HCT116 (cell line): ENCODE measurements around the gene ART1. TPM values are rescaled to one million over a fixed set of nuclear protein-coding genes. Genes with fewer than 3 reads are reported as not detected.

ENCODE experiments used
- ATAC-seq: fragments of 200-7000 bp; cut with Tn5 transposase; 2 replicates; pipeline ENCODE4 v1.9.1; 2020; ENCODE audit warnings: mild to moderate bottlenecking, moderate library complexity
- BruUV-seq: library from RNA; stranded (reverse); fragments of 400-500 nt; replicated peaks from 2 replicates; lab custom pipeline; 2021; lab: Mats Ljungman, UMichigan
- CTCF ChIA-PET: fragments of 300-600 bp; sonication (Branson Sonifier 250); formaldehyde crosslinking; loops from one replicate; lab custom pipeline; 2021; ENCODE audit warnings: antibody characterized with exemption; lab: Charles Lee
- POLR2A ChIA-PET: fragments of 300-600, 350-600 bp; sonication (Branson Sonifier 250); formaldehyde crosslinking; loops from one replicate; lab custom pipeline; 2021; ENCODE audit warnings: antibody characterized with exemption; lab: Charles Lee
- RAD21 ChIA-PET, 2 experiments: fragments of 300-600 bp; sonication (Branson Sonifier 250); formaldehyde crosslinking; loops; one replicate each; lab custom pipeline; 2023; ENCODE audit warnings: low total read pairs in 2 of 2; ENCODE audit not compliant: uncharacterized antibody in 2 of 2, unreplicated experiment in 2 of 2, low non-redundant PET in 1 of 2; lab: Charles Lee
- DNase-seq: peaks from one replicate; pipeline ENCODE4 v3.0.0-alpha.2; 2010; ENCODE audit warnings: low read depth, low spot score
- H2AFZ ChIP-seq: fragments of 200-600 bp; shearing (Covaris generic), sonication (generic); 2 replicates; pipeline ENCODE4 v1.6.1; 2017; ENCODE audit warnings: low read depth, mixed run types, mixed read lengths, antibody characterized with exemption, low read length; ENCODE audit not compliant: poor library complexity, severe bottlenecking
- H3K27ac ChIP-seq: 2 replicates; pipeline ENCODE4 v1.5.1; 2012; ENCODE audit warnings: low read depth, low read length
- H3K27me3 ChIP-seq: fragments of 200-600 bp; sonication (generic); 2 replicates; pipeline ENCODE4 v1.6.1; 2016; ENCODE audit warnings: mixed run types, low read length, mixed read lengths; ENCODE audit not compliant: insufficient read depth
- H3K36me3 ChIP-seq, 2 experiments: fragments of 200-500 bp in 1 of 2; fragments of 200-600 bp in 1 of 2; sonication (Bioruptor generic) in 1 of 2; sonication (generic) in 1 of 2; 2 replicates each; pipeline versions ENCODE4 v1.5.1 to v1.6.1; 2014 to 2016; ENCODE audit warnings: low read length in 2 of 2, inconsistent platforms in 1 of 2, mixed read lengths in 1 of 2, mixed run types in 1 of 2; ENCODE audit not compliant: insufficient read depth in 2 of 2, control insufficient read depth in 1 of 2
- H3K4me1 ChIP-seq, 2 experiments: fragments of 200-600 bp in 1 of 2; sonication (generic) in 1 of 2; 2 replicates each; pipeline versions ENCODE4 v1.5.1 to v1.6.1; 2012 to 2017; ENCODE audit warnings: low read length in 2 of 2, inconsistent platforms in 1 of 2, mild to moderate bottlenecking in 1 of 2, mixed read lengths in 1 of 2, mixed run types in 1 of 2, moderate library complexity in 1 of 2; ENCODE audit not compliant: insufficient read depth in 2 of 2, control insufficient read depth in 1 of 2
- H3K4me2 ChIP-seq: fragments of 200-600 bp; sonication (generic); 2 replicates; pipeline ENCODE4 v1.6.1; 2017; ENCODE audit warnings: mixed run types, low read length, mixed read lengths
- H3K4me3 ChIP-seq, 2 experiments: fragments of 200-600 bp in 1 of 2; sonication (generic) in 1 of 2; replicated peaks in 1 of 2; 2 replicates each; pipeline ENCODE4 v1.5.1; 2011 to 2016; ENCODE audit warnings: low read length in 2 of 2, control low read depth in 1 of 2, low read depth in 1 of 2, mild to moderate bottlenecking in 1 of 2, mixed read lengths in 1 of 2, mixed run types in 1 of 2
- H3K79me2 ChIP-seq: fragments of 200-600 bp; sonication (generic); 2 replicates; pipeline ENCODE4 v1.6.1; 2017; ENCODE audit warnings: mild to moderate bottlenecking, mixed run types, low read length, moderate library complexity, mixed read lengths; ENCODE audit not compliant: insufficient read depth
- H3K9ac ChIP-seq: fragments of 200-600 bp; sonication (generic); 2 replicates; pipeline ENCODE4 v1.6.1; 2016; ENCODE audit warnings: low read length, mixed read lengths
- H3K9me2 ChIP-seq: fragments of 200-600 bp; sonication (generic), shearing (Covaris generic); 2 replicates; pipeline ENCODE4 v1.6.1; 2017; ENCODE audit warnings: mixed run types, mild to moderate bottlenecking, moderate library complexity; ENCODE audit not compliant: insufficient read depth
- H3K9me3 ChIP-seq, 2 experiments: fragments of 200-500 bp in 1 of 2; fragments of 200-600 bp in 1 of 2; sonication (Bioruptor generic) in 1 of 2; sonication (generic) in 1 of 2; 2 replicates each; pipeline ENCODE4 v1.6.1; 2014 to 2017; ENCODE audit warnings: low read length in 2 of 2, mixed read lengths in 2 of 2, inconsistent platforms in 1 of 2, low read depth in 1 of 2, mild to moderate bottlenecking in 1 of 2, mixed run types in 1 of 2, moderate library complexity in 1 of 2; ENCODE audit not compliant: control insufficient read depth in 1 of 2, insufficient read depth in 1 of 2
- H4K20me1 ChIP-seq: fragments of 200-600 bp; sonication (generic), shearing (Covaris generic); 2 replicates; pipeline ENCODE4 v1.6.1; 2017; ENCODE audit warnings: mixed run types, mild to moderate bottlenecking, moderate library complexity; ENCODE audit not compliant: insufficient read depth
- CBX3 ChIP-seq: IDR thresholded peaks from 2 replicates; pipeline ENCODE4 v1.6.1; 2012; ENCODE audit warnings: low read depth
- CEBPB ChIP-seq: IDR thresholded peaks from 2 replicates; pipeline ENCODE4 v1.6.1; 2012; ENCODE audit warnings: low read depth
- EGR1 ChIP-seq: IDR thresholded peaks from 2 replicates; pipeline ENCODE4 v1.6.1; 2012; ENCODE audit warnings: low read depth
- EZH2phosphoT487 ChIP-seq: fragments of 200-600 bp; IDR thresholded peaks from 2 replicates; pipeline ENCODE4 v1.6.1; 2018; ENCODE audit warnings: antibody characterized with exemption, borderline replicate concordance
- FOSL1 ChIP-seq: IDR thresholded peaks from 2 replicates; pipeline ENCODE4 v1.6.1; 2012; ENCODE audit warnings: low read depth
- JUND ChIP-seq: IDR thresholded peaks from 2 replicates; pipeline ENCODE4 v1.6.1; 2012
- SIN3A ChIP-seq: IDR thresholded peaks from 2 replicates; pipeline ENCODE4 v1.6.1; 2012; ENCODE audit warnings: low read depth
- SP1 ChIP-seq: IDR thresholded peaks from 2 replicates; pipeline ENCODE4 v1.6.1; 2012; ENCODE audit warnings: low read depth
- SRF ChIP-seq: IDR thresholded peaks from 2 replicates; pipeline ENCODE4 v1.6.1; 2012; ENCODE audit warnings: low read depth
- TCF7L2 ChIP-seq: IDR thresholded peaks from 2 replicates; pipeline ENCODE4 v1.7.0; 2011; ENCODE audit warnings: borderline replicate concordance, inconsistent platforms; ENCODE audit not compliant: insufficient read depth, insufficient read length; ENCODE audit errors: extremely low read depth
- intact Hi-C: fragments of 100-400 bp; cut with micrococcal nuclease; formaldehyde crosslinking; loops from 2 replicates; pipeline ENCODE4 v1.10.0; 2022
- total RNA-seq: library from RNA; stranded (reverse); gene quantifications from one replicate; pipeline ENCODE4 v1.2.1, GENCODE V29; 2021; ENCODE audit not compliant: unreplicated experiment
- TF ChIP-seq, protein P1 (sequence below): IDR thresholded peaks from 2 replicates; pipeline ENCODE4 v1.6.1; 2012

The ART1 gene
- total RNA-seq, 1 experiment from 2014 or later, result not detected

GRCh38 chr11:3684129-3684818 is 39.3 kb downstream of the ART1 start (continued):
- TF ChIP-seq TCF7L2 (no peak), SRF (no peak), CEBPB (no peak)
- TF ChIP-seq, protein P1, sequence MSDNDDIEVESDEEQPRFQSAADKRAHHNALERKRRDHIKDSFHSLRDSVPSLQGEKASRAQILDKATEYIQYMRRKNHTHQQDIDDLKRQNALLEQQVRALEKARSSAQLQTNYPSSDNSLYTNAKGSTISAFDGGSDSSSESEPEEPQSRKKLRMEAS, result no peak
- TF ChIP-seq, all 23 proteins: peak for 0

- Histone ChIP-seq H3K4me1 (no peaks in the 10 kb centered on the region), H3K9me3 (no peaks in the 10 kb centered on the region), H2AFZ (no peak overlapping the region), H4K20me1 (no peaks in the 10 kb centered on the region), H3K79me2 (peaks cover 7% of the 10 kb centered on the region; the same call in 1 of the 2 replicates), H3K9ac (no peak overlapping the region), H3K36me3 (peaks cover 61 to 62% of the 10 kb centered on the region in 2 experiments), H3K27me3 (no peaks in the 10 kb centered on the region), H3K4me2 (no peak overlapping the region), H3K9me2 (no peaks in the 10 kb centered on the region), H3K4me3 (no peak overlapping the region), H3K27ac (no peak overlapping the region)
- BruUV-seq, result no TSS peak
- no peak for ATAC-seq
- ChIA-PET POLR2A (no interaction called here), CTCF (no interaction called here), RAD21 (no interaction called here)
- intact Hi-C loops, result no loop called here
- DNase-seq, result no peak
- TF ChIP-seq EZH2phosphoT487 (no peak), TCF7L2 (no peak), EGR1 (no peak), JUND (no peak), FOSL1 (no peak), SP1 (no peak), CBX3 (no peak), SIN3A (no peak), SRF (no peak)
Measured at GRCh38 chr11:3684819-3685172, 39.9 kb downstream of the ART1 start.
